WERI-Rb-1 (cell line): ENCODE results near the gene GPR55.

ENCODE experiments used
- DNase-seq: peaks from one replicate; pipeline ENCODE4 v3.0.0-alpha.2; 2020
- H3K27ac ChIP-seq: fragments of 250-450 bp; sonication (Bioruptor Pico); 2 replicates; pipeline ENCODE4 v1.5.1; 2020; ENCODE audit warnings: mild to moderate bottlenecking, moderate library complexity
- H3K27me3 ChIP-seq: fragments of 250-450 bp; sonication (Bioruptor Pico); 2 replicates; pipeline ENCODE4 v1.5.1; 2021; ENCODE audit warnings: mild to moderate bottlenecking, low read depth, moderate library complexity; ENCODE audit not compliant: insufficient read depth, severe bottlenecking
- H3K36me3 ChIP-seq: fragments of 250-450 bp; sonication (Bioruptor Pico); 2 replicates; pipeline ENCODE4 v1.5.1; 2020; ENCODE audit warnings: mild to moderate bottlenecking, moderate library complexity
- H3K4me3 ChIP-seq: 2 replicates; pipeline ENCODE4 v1.5.1; 2011; ENCODE audit warnings: low read depth, mild to moderate bottlenecking, control low read depth, low read length
- H3K9me3 ChIP-seq: fragments of 250-450 bp; sonication (Bioruptor Pico); 2 replicates; pipeline ENCODE4 v1.5.1; 2021; ENCODE audit warnings: mild to moderate bottlenecking, moderate library complexity; ENCODE audit not compliant: severe bottlenecking
- CTCF ChIP-seq: IDR thresholded peaks from 2 replicates; pipeline ENCODE4 v1.5.1; 2011; ENCODE audit warnings: low read depth, mild to moderate bottlenecking, control low read depth, inconsistent platforms, low read length

The GPR55 gene

GRCh38 chr2:230947235-230947576 is 22.2 kb upstream of the GPR55 start:
- Histone ChIP-seq H3K27ac (no peak overlapping the region), H3K36me3 (no peaks in the 10 kb centered on the region), H3K9me3 (no peaks in the 10 kb centered on the region), H3K27me3 (no peaks in the 10 kb centered on the region), H3K4me3 (no peak overlapping the region)
- DNase-seq: no peak
- TF ChIP-seq CTCF: no peak

- Histone ChIP-seq H3K9me3 (no peaks in the 10 kb centered on the region), H3K27ac (no peak overlapping the region), H3K4me3 (no peak overlapping the region), H3K36me3 (no peaks in the 10 kb centered on the region), H3K27me3 (no peaks in the 10 kb centered on the region)
- no peak for TF ChIP-seq CTCF
- no peak for DNase-seq
Measured at GRCh38 chr2:230946429-230947234, 21.6 kb upstream of the GPR55 start.

- no peaks in the 10 kb centered on the region for H3K27me3 ChIP-seq
- no peak overlapping the region for H3K27ac ChIP-seq
- no peak for DNase-seq
- H3K4me3 ChIP-seq: no peak overlapping the region
- no peak for TF ChIP-seq CTCF
- H3K9me3 ChIP-seq: no peaks in the 10 kb centered on the region
- no peaks in the 10 kb centered on the region for H3K36me3 ChIP-seq
Measured at GRCh38 chr2:230944757-230945372, 19.8 kb upstream of the GPR55 start.

GRCh38 chr2:230944123-230944653 is 19.1 kb upstream of the GPR55 start:
- no peak for TF ChIP-seq CTCF
- Histone ChIP-seq H3K36me3 (no peaks in the 10 kb centered on the region), H3K4me3 (no peak overlapping the region), H3K9me3 (no peaks in the 10 kb centered on the region), H3K27ac (no peak overlapping the region), H3K27me3 (no peaks in the 10 kb centered on the region)
- no peak for DNase-seq

- no peak for TF ChIP-seq CTCF
- DNase-seq: no peak
- no peaks in the 10 kb centered on the region for H3K36me3 ChIP-seq
- H3K4me3 ChIP-seq: no peak overlapping the region
- H3K9me3 ChIP-seq: no peaks in the 10 kb centered on the region
- H3K27me3 ChIP-seq: no peaks in the 10 kb centered on the region
- no peak overlapping the region for H3K27ac ChIP-seq
Measured at GRCh38 chr2:230942920-230943896, 18.2 kb upstream of the GPR55 start.
